ENCODE measurements around the gene HRNR.

The HRNR gene

GRCh38 chr1:152244576-152245273 lies 20.7 kb upstream of the HRNR start:
- Histone ChIP-seq H3K4me3 (ENCODE audit: low read depth, low read length) (no peak overlapping the region), H2AFZ (no peak overlapping the region), H3K9me3 (ENCODE audit: control insufficient read depth, low read length) (no peaks in the 10 kb centered on the region), H3K9ac (no peak overlapping the region), H3K27ac (no peak overlapping the region), H3K4me2 (ENCODE audit: low read length) (no peak overlapping the region), H3K36me3 (ENCODE audit: control insufficient read depth, insufficient read depth, low read length) (no peaks in the 10 kb centered on the region), H3K79me2 (no peaks in the 10 kb centered on the region), H3K4me1 (no peaks in the 10 kb centered on the region), H3K27me3 (ENCODE audit: control insufficient read depth, insufficient read depth, low read length) (no peaks in the 10 kb centered on the region)
- no peak for TF ChIP-seq CTCF (IDR thresholded peaks at IDR 0.05)

GRCh38 chr1:152237093-152237492 lies 13.1 kb upstream of the HRNR start:
- Histone ChIP-seq H3K4me3 (ENCODE audit: low read depth, low read length) (no peak overlapping the region), H3K36me3 (ENCODE audit: control insufficient read depth, insufficient read depth, low read length) (no peaks in the 10 kb centered on the region), H3K4me2 (ENCODE audit: low read length) (no peak overlapping the region), H3K9me3 (ENCODE audit: control insufficient read depth, low read length) (no peaks in the 10 kb centered on the region), H3K27ac (no peak overlapping the region), H3K27me3 (ENCODE audit: control insufficient read depth, insufficient read depth, low read length) (no peaks in the 10 kb centered on the region), H2AFZ (no peak overlapping the region), H3K79me2 (no peaks in the 10 kb centered on the region), H3K4me1 (no peaks in the 10 kb centered on the region), H3K9ac (no peak overlapping the region)
- TF ChIP-seq CTCF (IDR thresholded peaks at IDR 0.05), result no peak

- H3K9ac ChIP-seq, result no peak overlapping the region
- no peak overlapping the region for H3K27ac ChIP-seq
- no peaks in the 10 kb centered on the region for H3K9me3 ChIP-seq (ENCODE audit: control insufficient read depth, low read length)
- no peaks in the 10 kb centered on the region for H3K27me3 ChIP-seq (ENCODE audit: control insufficient read depth, insufficient read depth, low read length)
- no peaks in the 10 kb centered on the region for H3K36me3 ChIP-seq (ENCODE audit: control insufficient read depth, insufficient read depth, low read length)
- no peak overlapping the region for H2AFZ ChIP-seq
- no peak for TF ChIP-seq CTCF (IDR thresholded peaks at IDR 0.05)
- H3K79me2 ChIP-seq, result no peaks in the 10 kb centered on the region
- H3K4me1 ChIP-seq, result no peaks in the 10 kb centered on the region
- H3K4me3 ChIP-seq (ENCODE audit: low read depth, low read length), result no peak overlapping the region
- no peak overlapping the region for H3K4me2 ChIP-seq (ENCODE audit: low read length)
These were observed 4.8 kb upstream of the HRNR start for GRCh38 chr1:152228831-152229230.

DNA sequence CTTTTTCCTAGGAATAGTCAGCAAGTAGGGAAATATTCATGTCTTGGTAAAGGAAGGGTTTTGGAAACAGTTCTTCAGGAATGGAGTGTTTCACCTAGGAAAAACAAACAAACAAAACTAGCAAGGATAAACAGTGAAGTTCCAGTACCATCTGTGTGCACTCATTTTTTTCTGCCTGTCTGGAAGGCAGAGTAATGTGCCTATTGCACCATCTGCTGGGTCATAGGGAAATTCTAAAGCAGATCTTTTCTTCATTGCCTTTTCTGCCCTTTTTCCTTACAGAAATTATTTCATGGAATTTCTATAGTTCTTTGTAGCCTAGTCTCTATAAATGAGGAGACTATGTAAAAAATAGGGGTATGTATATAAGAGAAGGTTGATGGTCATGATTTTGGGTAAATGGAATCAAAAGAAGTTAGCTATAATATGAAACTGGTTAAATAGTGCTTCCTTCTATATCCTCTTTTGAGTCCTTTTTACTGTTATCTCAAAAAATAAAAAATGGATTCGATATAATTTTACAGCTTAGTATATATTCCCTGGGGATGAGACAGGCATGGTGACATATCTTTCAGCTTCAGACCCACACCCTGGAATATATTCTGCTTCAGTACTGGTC lies 3.4 kb upstream of the HRNR start:
- Histone ChIP-seq H3K36me3 (ENCODE audit: control insufficient read depth, insufficient read depth, low read length) (no peaks in the 10 kb centered on the region), H2AFZ (no peak overlapping the region), H3K4me1 (no peaks in the 10 kb centered on the region), H3K27ac (no peak overlapping the region), H3K27me3 (ENCODE audit: control insufficient read depth, insufficient read depth, low read length) (no peaks in the 10 kb centered on the region), H3K4me2 (ENCODE audit: low read length) (no peak overlapping the region), H3K4me3 (ENCODE audit: low read depth, low read length) (no peak overlapping the region), H3K79me2 (no peaks in the 10 kb centered on the region), H3K9me3 (ENCODE audit: control insufficient read depth, low read length) (no peaks in the 10 kb centered on the region), H3K9ac (no peak overlapping the region)
- no peak for TF ChIP-seq CTCF (IDR thresholded peaks at IDR 0.05)

DNA sequence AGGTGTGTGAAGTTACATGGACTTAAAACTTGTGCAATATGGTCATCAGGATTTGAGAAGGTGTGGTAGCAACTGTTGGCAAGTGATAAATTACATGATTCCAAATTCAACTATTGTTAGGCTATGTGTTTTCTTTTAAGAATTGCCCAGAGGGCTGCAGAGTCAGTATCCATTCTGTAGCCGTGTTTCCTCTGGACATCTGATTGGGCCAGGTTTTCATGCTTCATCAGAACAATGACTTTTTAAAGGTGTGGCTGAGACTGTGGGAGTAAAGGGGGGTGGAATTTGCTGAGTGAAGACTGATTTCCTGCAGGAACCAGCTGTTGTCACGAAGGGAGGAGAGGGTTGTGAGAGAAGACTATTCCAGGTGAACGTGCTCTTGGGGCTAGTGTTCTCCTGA lies 1.7 kb upstream of the HRNR start:
- no peaks in the 10 kb centered on the region for H3K36me3 ChIP-seq (ENCODE audit: control insufficient read depth, insufficient read depth, low read length)
- no peak overlapping the region for H2AFZ ChIP-seq
- no peak for TF ChIP-seq CTCF (IDR thresholded peaks at IDR 0.05)
- no peaks in the 10 kb centered on the region for H3K4me1 ChIP-seq
- no peak overlapping the region for H3K4me2 ChIP-seq (ENCODE audit: low read length)
- no peak overlapping the region for H3K9ac ChIP-seq
- H3K79me2 ChIP-seq, result no peaks in the 10 kb centered on the region
- H3K27me3 ChIP-seq (ENCODE audit: control insufficient read depth, insufficient read depth, low read length), result no peaks in the 10 kb centered on the region
- H3K4me3 ChIP-seq (ENCODE audit: low read depth, low read length), result no peak overlapping the region
- no peaks in the 10 kb centered on the region for H3K9me3 ChIP-seq (ENCODE audit: control insufficient read depth, low read length)
- H3K27ac ChIP-seq, result no peak overlapping the region
